ENCODE data around the gene EPO. TPM values are rescaled to one million over a fixed set of nuclear protein-coding genes. Genes with fewer than 3 reads are reported as not detected.
A peak's percentile ranks its signal among the peaks of the same experiment; 100 is the strongest.
"Not testable (repeated sequence)": the region's sequence is repeated elsewhere in the genome, so short reads cannot be mapped to it uniquely, and the experiment has no call there.

Gene EPO
- total RNA-seq, 1 donor from 2014 or later = not detected

DNA sequence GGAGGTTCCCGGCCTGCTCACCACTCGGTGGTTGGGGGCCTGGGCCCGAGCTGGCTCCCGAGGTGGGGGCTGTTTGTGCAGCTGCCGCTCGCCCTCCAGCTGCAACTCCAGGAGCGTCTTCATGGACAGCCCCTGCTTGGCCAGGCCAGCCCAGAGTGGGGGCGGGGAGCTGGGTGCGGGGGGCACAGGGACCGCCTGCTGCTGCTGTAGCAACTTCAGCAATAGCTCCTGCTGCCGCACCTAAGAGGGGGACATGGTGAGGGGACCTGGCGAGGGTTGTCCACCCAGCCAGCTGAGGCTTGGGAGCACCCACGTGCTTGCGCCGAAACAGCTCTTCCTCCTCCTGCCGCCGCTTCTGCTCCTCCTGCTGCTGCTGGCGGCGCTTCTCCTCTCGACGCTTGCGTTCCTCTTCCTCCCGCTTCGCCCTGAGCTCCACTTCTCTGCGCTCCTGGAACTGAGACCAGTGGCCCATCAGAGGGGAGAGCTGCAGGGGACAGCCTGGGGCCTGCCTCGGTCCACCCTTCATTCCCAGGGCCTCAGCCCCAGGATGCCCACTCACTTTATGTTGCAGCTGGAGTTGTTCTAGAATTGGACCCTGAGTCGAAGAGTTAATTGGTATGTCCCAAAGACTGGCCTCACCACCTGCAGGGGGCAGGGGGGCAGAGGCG lies 37.1 kb upstream of the EPO start:
- DNase-seq (ENCODE audit: low spot score) = no peak

DNA sequence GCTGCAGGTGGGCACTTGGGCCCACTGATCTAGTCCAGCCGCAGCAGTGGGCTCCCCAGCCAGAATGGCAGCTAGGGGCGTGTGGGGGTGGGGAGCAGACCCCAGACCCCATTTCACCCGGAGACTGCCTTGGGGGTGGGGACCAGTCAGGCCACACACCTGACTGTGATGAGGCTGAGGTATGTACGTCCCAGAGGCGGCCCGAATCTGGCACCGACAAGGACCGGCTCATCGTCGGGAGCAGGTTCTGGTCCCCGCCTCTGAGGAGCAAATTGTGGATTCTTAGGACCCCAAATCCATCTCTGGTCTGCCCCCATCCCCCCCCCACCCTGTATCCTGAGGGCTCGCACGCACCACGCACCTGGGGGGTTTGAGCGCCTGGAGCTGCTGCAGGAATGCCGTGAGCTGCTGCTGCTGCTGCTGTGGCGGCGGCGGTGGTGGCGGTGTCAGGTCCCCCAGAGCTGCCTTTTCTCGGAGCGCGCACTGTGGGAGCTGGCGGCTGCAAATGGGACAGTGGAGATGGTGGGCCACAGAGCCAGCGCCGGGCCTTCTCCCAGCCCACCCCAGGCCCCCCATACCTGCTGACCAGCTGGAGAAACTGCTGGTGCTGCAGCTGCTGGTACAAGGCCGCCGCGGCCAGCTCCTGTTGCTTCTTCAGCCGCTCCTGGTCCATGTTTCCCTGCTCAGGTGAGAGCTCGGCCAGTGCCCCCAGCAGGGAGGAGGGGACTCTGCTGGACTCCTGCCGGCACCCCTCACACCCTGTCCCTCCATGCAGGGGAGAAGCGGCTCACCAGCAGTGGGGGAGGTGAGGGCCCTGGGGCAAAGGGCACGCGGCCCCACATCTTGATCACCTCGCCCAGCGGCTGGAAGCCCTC lies 36.4 kb upstream of the EPO start:
- DNase-seq (ENCODE audit: low spot score) = no peak

DNA sequence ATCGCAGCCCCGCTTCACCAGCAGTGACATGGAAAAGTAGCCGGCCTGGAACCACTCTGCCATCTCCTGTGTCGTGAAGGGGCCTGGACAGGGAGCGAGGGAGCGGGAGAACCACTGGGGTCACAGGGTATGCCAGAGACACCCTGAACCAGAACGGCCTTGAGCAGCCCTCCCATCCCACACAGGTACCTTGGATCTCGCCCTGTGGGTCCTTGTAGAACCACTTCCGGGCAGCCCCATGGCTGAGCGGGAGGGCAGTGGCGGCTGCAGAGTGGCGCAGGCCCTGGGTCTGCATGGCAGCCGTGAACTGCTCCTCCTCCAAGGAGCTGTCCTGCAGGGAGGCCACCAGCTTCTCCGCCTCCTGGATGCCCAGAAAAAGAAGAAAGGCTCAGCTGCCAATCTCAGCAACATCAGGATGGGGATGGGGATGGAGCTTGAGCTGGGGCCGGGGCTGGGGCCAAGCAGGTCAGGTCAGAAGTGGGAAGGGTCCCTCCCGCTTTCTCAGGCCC lies 35.7 kb upstream of the EPO start:
- DNase-seq (ENCODE audit: low spot score) = no peak

DNA sequence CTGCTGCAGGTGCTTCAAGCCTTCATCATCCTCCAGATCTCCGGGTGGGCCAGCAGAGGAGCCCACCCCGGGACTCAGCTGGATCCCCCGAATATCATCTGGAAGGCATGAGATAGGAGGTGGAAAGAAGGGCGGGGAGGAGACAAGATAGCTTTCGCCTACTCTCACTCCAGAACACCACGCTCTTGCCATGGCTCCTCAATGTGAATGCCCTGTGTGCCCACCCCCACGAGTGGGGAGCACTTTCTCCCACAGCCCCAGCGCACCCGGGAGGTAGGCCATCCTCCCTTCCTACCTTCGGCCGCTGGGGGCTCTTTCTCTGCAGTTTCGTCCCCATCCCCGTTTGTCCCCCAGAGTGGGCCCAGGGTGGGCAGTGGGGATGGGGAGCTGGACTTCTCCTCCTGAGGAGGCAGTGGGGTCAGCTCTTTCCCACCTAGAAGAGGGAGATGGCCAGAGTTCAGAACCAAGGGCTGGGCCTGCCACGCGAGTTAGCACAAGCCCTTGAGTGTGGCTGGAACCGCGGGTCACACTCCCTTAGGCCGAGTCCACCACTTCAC lies 35.1 kb upstream of the EPO start:
- no peak for DNase-seq (ENCODE audit: low spot score)

DNA sequence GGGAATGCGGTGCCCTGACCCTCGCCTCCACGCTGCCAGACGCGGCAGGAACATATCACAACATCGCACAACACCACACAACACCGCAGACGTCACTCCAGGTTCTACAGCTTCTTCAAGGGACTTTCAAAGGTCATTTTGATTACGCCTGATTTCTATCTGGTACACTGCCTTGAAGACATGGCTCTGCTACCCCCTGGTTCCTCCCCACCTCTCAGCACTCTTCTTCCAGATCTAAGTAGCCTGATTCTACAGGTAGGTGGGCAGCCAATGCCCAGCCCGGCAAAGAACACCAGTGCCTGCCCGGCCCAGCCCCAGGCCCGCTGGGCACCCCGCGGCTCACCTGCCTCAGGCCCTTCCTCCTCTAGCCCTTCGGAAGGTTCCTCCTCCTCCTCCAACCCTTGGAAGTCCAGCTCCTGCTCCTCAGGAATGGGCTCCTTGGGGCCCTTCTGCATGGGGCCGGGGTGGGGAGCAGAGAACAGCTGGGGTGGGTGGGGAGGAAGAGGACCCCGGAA lies 34.6 kb upstream of the EPO start:
- no peak for DNase-seq (ENCODE audit: low spot score)

DNA sequence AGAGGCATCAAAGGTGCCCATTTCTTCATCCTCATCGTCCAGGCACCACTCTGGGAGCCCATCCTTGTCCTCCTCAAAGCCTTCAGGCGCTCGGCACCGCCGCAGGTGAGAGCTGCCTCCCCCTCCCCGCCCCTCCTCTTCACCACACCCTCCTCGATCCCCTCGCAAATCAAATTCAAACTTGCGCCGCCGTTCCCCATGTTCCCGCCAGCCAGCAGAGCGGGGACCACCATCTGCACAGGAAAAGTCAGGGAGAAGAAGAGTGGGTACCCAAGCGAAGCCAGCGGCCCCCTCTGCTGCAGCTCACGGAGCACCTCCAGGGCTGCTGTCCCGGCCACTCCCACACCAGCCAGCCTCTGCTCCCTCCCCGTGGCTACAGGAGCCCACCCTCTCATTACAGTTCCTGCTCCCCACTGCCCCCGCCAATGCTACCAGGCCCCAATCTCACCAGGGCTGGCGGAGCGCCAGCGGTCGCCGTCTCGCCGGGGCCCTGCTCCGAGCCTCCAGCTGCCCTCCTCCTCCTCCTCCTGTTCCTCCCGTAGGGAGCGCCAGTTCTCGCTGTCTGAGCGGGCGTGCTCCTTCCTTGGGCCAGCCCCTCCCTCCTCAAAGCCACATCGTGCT lies 34.0 kb upstream of the EPO start:
- no peak for DNase-seq (ENCODE audit: low spot score)

DNA sequence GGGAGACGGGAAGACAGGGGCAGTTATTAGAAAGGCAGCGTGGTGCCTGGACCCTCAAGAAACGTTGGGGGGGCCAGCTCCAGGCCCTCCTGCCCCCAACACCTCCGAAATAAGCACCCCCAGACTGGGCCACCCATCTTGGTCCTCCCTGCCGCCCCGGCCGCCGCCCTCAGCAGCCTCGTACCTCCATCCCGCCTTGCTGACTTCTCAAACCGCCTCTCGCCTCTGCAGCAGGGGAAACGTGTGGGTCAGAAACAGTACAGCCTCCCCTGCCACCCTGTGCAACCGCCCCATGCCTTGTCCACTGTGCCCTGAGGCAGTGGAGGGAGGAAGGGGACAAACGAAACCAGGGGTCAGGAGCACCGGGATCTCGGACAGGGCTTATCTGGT lies 33.5 kb upstream of the EPO start:
- DNase-seq (ENCODE audit: low spot score) = no peak

DNA sequence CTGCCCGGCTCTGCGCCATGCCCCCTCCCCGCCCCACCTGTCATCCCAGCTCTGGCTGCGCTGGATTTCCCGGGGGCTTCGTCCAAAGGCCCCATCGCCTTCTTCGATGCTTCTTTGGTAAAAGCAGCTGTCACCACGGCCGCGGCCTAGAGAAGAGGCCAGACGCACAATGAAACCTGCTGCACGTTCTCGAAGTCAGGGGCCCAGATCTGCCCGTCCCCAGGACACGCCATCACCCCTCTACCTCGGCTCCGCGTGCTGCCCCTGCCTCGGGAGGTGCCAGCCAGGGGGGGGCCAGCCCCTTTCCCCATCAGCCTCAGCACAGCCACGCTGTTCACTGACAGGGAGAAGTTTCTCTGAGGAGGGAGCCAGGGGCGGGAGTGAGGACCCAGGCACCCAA lies 33.0 kb upstream of the EPO start:
- no peak for DNase-seq (ENCODE audit: low spot score)

DNA sequence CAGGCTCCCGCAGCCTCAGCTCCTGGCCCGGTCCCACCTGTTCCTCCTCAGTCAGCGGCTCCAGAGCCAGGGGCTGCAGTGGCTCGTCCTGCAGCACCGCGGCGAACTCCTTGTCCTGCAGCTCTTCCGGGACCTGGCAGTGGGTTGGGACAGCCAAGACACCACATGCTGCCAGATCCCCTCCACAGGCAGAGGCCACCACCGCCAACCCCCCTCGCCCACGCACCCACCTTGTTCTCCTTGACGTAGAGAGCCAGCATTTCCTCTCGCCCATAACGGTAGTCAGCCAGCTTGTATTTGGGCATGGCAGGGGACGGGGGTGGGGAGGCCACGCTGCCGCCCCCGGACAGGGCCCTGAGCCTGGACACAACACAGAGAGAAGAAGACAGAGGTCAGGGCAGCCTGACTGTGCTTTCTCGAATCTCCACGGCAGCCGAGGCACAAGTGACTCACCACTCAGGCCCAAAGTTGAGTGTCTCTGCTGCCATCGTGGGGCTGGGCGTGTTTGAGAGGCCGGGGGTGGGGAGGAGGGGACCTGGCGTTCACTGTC lies 32.4 kb upstream of the EPO start:
- DNase-seq (ENCODE audit: low spot score) = no peak

DNA sequence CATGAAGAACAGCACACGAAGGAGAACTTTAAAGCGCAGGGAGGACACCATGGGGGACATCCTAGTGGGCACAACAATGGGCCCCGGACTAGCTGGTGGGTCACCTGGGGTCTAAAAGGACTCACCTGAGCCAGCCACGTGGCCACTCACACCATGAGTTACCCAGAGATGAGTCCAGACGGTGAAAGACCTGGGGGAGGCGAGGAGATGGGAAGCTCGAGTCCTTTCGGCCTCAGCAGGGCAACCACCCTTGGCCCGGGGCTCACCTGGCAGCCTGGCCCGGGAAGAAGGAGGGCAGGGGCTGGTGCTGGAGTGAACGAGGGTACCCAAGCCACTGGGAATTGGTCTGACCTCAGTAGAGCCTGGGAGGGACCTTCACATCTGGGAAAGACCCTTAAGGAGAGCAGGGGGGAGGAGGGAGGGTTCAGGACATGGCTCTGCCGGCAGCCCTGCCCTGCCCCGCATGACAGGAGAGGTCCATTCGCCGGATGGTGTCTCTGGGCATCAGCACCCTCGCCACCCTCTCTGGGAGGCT lies 31.9 kb upstream of the EPO start:
- no peak for DNase-seq (ENCODE audit: low spot score)

DNA sequence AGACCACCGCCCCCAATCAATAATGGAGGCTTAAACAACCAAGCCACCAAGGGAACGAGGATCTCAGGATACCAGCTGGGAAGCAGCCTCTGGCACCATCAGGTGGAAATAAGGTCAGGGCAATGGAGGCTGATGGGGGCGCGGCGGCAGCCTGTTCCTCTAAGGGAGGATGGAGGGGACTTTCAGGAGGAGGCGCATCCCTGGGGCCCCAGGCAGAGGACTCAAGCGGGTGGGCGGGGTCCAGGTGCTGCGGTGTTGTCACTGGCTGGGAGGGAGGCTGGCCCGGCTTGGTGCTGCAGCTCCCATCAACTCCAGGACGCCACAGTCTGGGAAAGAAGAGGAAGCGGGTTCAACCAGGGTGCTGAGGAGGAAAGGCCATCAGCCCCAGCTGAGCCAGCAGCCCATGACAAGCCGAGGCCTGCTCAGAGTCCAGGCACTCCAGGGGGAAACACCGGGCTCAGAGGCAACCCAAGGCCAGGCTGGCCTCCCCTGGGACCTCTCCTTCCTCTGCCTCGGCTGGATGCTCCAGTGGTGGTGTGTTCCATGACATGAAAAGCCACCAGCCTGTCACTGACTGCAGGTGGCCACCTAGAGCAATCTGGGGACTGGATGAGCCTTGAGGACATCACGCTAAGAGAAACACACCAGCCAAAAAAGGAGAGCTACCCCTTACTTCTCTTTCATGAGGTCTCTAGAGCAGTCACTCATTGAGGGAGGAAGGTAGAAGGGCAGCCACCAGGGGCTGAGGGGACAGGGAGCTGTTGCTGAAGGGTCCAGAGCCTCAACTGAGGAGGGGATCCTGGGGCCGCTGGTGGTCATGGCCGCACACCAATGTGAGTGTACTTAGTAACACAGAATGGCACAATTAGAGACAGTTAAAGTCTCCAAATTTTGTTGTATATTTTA lies 30.8 kb upstream of the EPO start:
- no peak for DNase-seq (ENCODE audit: low spot score)

DNA sequence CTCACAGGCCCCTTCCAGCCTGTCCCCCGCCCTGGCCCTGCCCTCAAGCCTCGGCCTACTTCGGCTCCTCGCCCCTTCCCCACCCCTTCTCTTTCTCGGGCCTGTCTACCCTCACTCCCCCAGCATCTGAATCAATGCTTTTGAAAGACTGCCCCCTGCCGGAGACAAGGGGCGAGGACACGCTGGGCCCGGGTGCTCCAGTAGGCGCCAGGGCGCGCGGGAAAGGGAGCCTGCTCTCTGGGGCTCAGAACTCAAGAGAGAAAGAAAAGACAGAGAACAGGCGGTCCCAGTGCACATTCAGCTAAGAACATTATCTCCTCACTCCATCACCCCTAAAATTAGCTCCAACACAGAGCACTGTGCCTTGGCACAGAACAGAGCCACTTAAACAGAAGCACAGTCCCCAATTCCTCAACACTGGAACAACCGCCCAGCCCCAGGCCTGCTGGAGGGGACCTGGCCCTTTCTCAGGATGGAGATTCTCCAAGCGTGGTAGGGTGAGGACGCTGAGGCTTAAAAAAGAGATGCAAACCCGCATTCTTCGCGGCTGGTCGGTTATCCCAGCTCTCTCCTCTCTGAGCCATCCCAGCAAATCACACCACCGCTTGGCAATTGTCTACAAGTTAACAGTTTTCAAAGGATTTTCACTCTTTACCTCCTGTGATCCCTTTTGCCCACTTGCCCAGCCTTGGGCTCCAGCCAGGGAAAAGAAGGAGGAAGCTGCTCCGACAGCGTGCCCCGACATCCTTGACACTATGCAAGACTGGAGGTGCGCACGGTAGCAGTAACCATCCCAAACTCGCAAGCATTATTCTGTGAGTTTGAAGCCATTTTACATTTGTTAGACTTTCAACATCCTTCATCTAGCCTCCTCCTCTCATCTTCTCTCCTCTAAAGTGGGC lies 28.3 kb upstream of the EPO start:
- DNase-seq (ENCODE audit: low spot score) = peak; percentile 78

DNA sequence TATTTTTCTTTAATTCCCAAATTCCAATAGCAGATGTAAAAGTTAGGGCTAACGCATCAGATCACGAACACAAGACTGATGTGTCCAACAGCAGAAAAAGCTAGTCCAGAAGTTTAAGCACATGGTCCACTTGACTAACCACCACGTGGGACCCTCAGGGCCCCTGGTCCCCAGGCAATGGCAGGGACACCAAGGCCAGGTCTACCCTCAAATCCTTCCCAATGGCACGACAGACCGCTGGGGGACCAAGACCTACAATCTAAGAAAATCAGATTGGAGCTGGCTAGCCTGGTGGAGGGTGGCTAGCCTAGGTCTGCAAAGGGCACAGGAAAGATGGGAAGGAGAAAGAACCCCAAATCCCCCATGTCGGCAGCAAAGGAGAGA lies 27.7 kb upstream of the EPO start:
- DNase-seq (ENCODE audit: low spot score) = no peak

DNA sequence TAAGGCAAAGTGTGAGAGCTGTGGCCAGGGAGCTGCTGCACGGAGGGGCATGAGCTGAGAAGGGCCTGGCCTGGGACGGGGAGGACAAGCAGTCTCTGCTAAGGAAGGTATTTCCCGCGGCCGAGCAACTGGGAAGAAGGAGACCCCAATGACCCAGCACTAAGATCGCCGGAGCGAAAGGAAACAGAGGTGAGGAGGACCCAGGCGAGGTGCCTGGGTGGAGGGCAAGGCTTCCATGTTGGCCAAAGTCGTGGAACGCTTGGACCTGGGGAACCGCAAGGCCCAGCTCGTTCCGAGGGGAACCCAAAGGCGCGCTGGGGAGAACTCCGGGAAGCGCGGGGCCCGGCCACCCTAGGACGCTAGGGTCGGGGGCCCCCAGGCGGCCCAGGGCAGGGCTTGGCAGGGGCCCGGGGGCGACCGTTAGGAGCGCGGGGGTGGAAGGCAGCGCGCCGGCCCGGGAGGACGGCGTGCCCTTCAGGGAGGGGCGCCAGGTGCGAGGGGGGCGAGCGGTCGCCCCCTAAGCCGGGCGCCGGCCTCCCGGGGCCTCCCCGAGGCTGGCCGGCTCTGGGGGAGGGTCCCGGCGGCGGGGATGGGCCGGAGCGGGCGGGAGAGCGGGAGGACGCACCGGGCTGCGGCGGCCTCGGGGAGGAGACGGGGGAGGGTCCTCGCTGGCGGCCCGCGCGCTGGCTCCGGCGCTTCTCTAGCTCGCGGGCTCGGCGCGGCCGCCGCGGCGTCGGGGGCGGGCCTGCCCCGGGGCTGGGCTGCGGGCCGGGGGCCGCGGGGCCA lies 26.8 kb upstream of the EPO start:
- no peak for DNase-seq (ENCODE audit: low spot score)

DNA sequence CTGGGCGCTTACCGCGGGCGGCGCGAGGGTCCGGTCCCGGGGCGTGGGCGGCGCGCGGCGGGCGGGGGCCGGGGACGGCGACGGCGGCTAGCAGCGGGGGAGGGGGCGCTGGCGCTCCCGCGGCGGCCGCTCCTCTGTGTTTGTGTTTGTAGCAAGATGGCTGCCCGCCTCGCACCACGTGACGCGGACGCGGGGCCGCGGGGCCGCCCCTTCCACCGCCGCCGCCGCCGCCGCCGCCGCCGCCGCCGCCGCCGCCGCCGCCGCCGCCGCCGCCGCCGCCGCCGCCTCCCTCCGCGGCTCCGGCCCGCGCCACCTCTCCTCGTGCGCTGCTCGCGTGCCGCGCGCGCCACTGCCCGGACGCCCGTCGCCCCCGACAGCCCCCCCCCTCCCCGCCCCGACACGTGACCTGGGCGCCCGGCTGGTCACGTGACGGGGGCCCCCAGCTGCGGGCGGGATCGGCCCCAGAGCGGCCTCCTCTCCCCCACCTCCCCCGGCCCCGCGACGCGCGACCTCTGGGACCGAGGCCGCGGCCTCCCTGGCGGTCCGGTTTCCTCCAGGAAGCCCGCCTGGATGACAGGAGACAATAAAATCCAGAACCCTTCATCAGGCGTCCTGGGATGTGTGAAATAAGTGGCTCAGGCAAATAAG lies 26.0 kb upstream of the EPO start, which contains the start of gene GIGYF1:
Gene GIGYF1, minus strand, starts transcription at position 153 of the 648 bp plus-strand sequence. CDS start 6,012 bp downstream, outside the sequence.
- DNase-seq (ENCODE audit: low spot score) = peak; percentile 67

DNA sequence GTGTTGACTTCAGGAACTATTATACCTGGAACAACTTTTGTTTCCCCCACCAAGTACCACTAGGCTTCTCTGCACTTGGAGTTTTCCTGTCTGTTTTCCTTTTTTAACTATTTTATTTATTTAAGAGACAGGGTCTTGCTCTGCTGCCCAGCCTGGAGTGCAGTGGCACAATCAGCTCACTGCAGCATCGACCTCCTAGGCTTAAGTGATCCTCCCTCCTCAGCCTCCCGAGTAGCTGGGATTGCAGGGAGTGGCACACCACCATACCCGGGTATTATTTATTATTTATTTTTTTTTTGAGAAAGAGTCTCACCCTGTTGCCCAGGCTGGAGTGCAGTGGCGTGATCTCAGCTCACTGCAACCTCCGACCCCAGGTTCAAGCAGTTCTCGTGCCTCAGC lies 24.1 kb upstream of the EPO start:
- DNase-seq (ENCODE audit: low spot score) = no peak

DNA sequence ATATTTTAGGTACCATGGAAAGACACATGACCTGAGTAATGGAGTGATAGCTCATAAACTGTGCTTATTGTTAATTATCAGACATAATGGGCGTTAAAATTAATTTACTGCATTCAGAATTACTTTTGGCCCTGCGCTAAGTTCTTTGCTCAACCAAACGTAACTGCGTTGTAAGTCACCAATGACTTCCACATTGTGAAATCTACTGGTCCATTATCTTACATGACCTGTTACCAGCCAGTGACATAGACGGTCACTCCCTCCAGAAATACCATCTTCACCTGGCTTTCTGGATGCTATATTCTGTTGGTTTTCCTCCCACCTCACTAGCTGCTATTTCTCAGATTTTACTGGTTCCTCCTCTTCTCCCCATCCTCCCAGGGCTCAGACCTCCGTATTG lies 21.2 kb upstream of the EPO start:
- DNase-seq (ENCODE audit: low spot score) = no peak

DNA sequence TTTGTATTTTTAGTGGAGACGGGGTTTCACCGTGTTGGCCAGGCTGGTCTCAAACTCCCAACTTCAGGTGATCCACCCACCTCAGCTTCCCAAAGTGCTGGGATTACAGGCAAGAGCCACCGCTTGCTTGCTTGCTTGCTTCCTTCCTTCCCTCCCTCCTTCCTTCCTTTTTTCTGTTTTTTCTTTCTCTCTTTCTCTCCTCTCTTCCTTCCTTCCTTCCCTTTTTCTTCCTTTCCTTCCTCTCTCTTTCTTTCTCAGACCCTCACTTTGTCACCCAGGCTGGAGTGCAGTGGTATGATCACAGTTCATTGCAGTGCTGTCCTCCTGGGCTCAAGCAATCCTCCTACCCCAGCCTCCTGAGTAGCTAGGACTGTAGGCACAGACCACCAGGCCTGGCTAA lies 19.2 kb upstream of the EPO start:
- DNase-seq (ENCODE audit: low spot score) = not testable (repeated sequence)

Data from mucosa of gallbladder (tissue), 1 donor.